CD4-positive, CD25-positive, alpha-beta regulatory T cell (primary cell): ENCODE measurements around the gene SLC9A3. TPM values are rescaled to one million over a fixed set of nuclear protein-coding genes. Genes with fewer than 3 reads are reported as not detected.
A peak's percentile ranks its signal among the peaks of the same experiment; 100 is the strongest.

Experiments used
- ATAC-seq, 2 donors: fragments of 150-1000 bp; cut with Tn5 transposase; one replicate each; pipeline ENCODE4 v1.10.0; 2021; ENCODE audit warnings: low read depth in 2 of 2, moderate number of reproducible peaks in 2 of 2, moderate library complexity in 1 of 2
- DNase-seq, 3 donors: peaks; one replicate each; pipeline versions ENCODE4 v3.0.0 to v3.0.0-alpha.2; 2012 to 2022; ENCODE audit warnings: mixed read lengths in 1 of 3
- H3K27ac ChIP-seq: one replicate; pipeline ENCODE4 v1.7.0; 2013; ENCODE audit warnings: mild to moderate bottlenecking, low read length; ENCODE audit not compliant: insufficient read depth, poor library complexity, severe bottlenecking
- H3K27me3 ChIP-seq: one replicate; pipeline ENCODE4 v1.7.0; 2013; ENCODE audit warnings: low read length; ENCODE audit not compliant: control insufficient read depth, insufficient read depth
- H3K36me3 ChIP-seq: one replicate; pipeline ENCODE4 v1.7.0; 2013; ENCODE audit warnings: mild to moderate bottlenecking, low read length, moderate library complexity; ENCODE audit not compliant: control insufficient read depth, insufficient read depth
- H3K4me1 ChIP-seq: 2 replicates; pipeline ENCODE4 v1.7.0; 2013; ENCODE audit warnings: mild to moderate bottlenecking, low read length; ENCODE audit not compliant: insufficient read depth, control insufficient read depth, poor library complexity, severe bottlenecking
- H3K4me3 ChIP-seq: one replicate; pipeline ENCODE4 v1.7.0; 2013; ENCODE audit warnings: low read depth, mild to moderate bottlenecking, low read length, moderate library complexity
- H3K9me3 ChIP-seq, 2 experiments: 1 replicate in 1 of 2; 2 replicates in 1 of 2; pipeline ENCODE4 v1.7.0; 2013; ENCODE audit warnings: low read length in 2 of 2, mild to moderate bottlenecking in 1 of 2, moderate library complexity in 1 of 2; ENCODE audit not compliant: control insufficient read depth in 2 of 2
- H3K27ac Mint-ChIP-seq, 3 donors: one replicate each; pipeline ENCODE4 v1.8.0; 2020 to 2022; ENCODE audit warnings: mild to moderate bottlenecking in 3 of 3, mixed read lengths in 3 of 3, moderate library complexity in 2 of 3
- H3K27me3 Mint-ChIP-seq: one replicate; pipeline ENCODE4 v1.8.0; 2022; ENCODE audit warnings: mild to moderate bottlenecking, mixed read lengths
- H3K36me3 Mint-ChIP-seq: one replicate; pipeline ENCODE4 v1.8.0; 2020; ENCODE audit warnings: mixed read lengths
- H3K4me1 Mint-ChIP-seq, 4 donors: one replicate each; pipeline ENCODE4 v1.8.0; 2020 to 2022; ENCODE audit warnings: mixed read lengths in 4 of 4, mild to moderate bottlenecking in 1 of 4
- H3K4me3 Mint-ChIP-seq, 4 donors: one replicate each; pipeline ENCODE4 v1.8.0; 2020 to 2022; ENCODE audit warnings: mild to moderate bottlenecking in 4 of 4, mixed read lengths in 4 of 4, moderate library complexity in 3 of 4
- H3K9me3 Mint-ChIP-seq, 7 donors: one replicate each; pipeline ENCODE4 v1.8.0; 2020 to 2022; ENCODE audit warnings: mixed read lengths in 7 of 7, mild to moderate bottlenecking in 3 of 7, moderate library complexity in 2 of 7
- polyA plus RNA-seq, 4 donors: library from polyadenylated mRNA; unstranded; fragments of 300-500 nt; fragmentation: Illumina TruSeq; gene quantifications; one replicate each; pipeline ENCODE4 v1.2.3, GENCODE V29; 2021
- total RNA-seq: library from RNA; stranded (reverse); gene quantifications from one replicate; pipeline ENCODE4 v1.2.3, GENCODE V29; 2022

Gene SLC9A3
- total and polyA plus RNA-seq, 5 donors from 2014 or later = 2.0 to 3.1 (median 2.8) TPM

DNA sequence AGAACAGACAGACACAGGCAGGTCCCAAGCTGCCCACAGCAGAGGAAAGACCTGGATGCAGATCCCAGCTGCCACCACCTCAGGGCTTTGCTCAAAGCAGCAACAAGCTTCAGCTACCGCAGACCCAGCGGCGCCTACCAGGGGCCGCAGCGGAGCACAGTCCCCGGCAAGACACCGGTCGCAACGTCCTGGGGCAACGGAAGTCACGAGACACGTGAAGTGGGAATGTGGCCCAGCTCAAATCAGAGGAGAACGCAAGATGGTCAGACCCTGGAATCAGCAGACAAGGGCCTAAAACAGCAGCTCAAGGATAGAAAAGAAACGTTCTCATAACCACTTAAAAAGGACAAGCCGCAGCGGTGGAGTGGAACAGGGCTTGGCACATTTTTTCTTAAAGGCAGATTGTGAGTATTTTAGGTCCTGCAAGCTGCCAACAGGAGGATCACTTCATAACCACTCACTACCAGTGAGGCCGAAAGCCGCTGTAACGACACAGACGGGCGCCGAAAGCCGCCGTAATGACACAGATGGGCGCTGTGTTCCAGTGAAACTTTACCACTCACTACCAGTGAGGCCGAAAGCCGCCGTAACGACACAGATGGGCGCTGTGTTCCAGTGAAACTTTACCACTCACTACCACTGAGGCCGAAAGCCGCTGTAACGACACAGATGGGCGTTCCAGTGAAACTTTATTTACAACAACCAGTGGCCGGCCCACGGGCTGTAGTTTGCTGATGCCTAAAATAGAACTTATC, 21.7 kb downstream of the SLC9A3 start:
- H3K4me3 Mint-ChIP-seq = no peak overlapping the region
- ATAC-seq = no peak
- Histone ChIP-seq H3K4me1 (no peaks in the 10 kb centered on the region), H3K4me3 (no peak overlapping the region), H3K36me3 (no peaks in the 10 kb centered on the region), H3K27me3 (no peaks in the 10 kb centered on the region), H3K27ac (no peak overlapping the region), H3K9me3 (no peaks in the 10 kb centered on the region)
- no peak overlapping the region for H3K27ac Mint-ChIP-seq
- H3K36me3 Mint-ChIP-seq = no peaks in the 10 kb centered on the region
- DNase-seq = no peak
- H3K4me1 Mint-ChIP-seq = no peaks in the 10 kb centered on the region
- H3K27me3 Mint-ChIP-seq = peaks cover 7% of the 10 kb centered on the region
- no peaks in the 10 kb centered on the region for H3K9me3 Mint-ChIP-seq

- H3K9me3 ChIP-seq = no peaks in the 10 kb centered on the region
- H3K27me3 ChIP-seq = no peaks in the 10 kb centered on the region
- ATAC-seq (no peak), DNase-seq (no peak)
- H3K4me1 ChIP-seq = no peaks in the 10 kb centered on the region
- H3K4me1 Mint-ChIP-seq = no peaks in the 10 kb centered on the region
- H3K9me3 Mint-ChIP-seq = no peaks in the 10 kb centered on the region
- no peak overlapping the region for H3K27ac ChIP-seq
- no peaks in the 10 kb centered on the region for H3K36me3 ChIP-seq
- no peak overlapping the region for H3K27ac Mint-ChIP-seq
- no peaks in the 10 kb centered on the region for H3K36me3 Mint-ChIP-seq
- no peak overlapping the region for H3K4me3 ChIP-seq
- H3K27me3 Mint-ChIP-seq = peaks cover 7% of the 10 kb centered on the region
- no peak overlapping the region for H3K4me3 Mint-ChIP-seq
Measured at GRCh38 chr5:501831-502184, 22.4 kb downstream of the SLC9A3 start.

GRCh38 chr5:501105-501830, 23.0 kb downstream of the SLC9A3 start:
- H3K4me1 Mint-ChIP-seq = no peaks in the 10 kb centered on the region
- Histone ChIP-seq H3K4me1 (no peaks in the 10 kb centered on the region), H3K4me3 (no peak overlapping the region), H3K9me3 (no peaks in the 10 kb centered on the region), H3K27me3 (no peaks in the 10 kb centered on the region), H3K36me3 (no peaks in the 10 kb centered on the region), H3K27ac (no peak overlapping the region)
- peaks cover 0 to 1% (median 0%) of the 10 kb centered on the region in 7 donors for H3K9me3 Mint-ChIP-seq
- H3K36me3 Mint-ChIP-seq = no peaks in the 10 kb centered on the region
- H3K27ac Mint-ChIP-seq = no peak overlapping the region
- ATAC-seq (no peak), DNase-seq (no peak)
- H3K27me3 Mint-ChIP-seq = peaks cover 7% of the 10 kb centered on the region
- H3K4me3 Mint-ChIP-seq = no peak overlapping the region

DNA sequence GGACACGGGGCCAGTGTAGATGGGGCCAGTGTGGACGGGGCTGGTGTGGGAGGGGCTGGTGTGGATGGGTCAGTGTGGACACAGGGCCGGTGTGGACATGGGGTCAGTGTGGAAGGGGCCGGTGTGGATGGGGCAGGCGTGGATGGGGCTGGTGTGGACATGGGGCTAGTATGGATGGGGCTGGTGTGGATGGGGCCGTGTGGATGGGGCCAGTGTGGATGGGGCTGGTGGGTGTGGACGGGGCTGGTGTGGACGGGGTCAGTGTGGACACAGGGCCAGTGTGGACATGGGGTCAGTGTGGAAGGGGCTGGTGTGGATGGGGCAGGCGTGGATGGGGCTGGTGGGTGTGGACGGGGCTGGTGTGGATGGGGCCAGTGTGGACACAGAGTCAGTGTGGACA, 23.8 kb downstream of the SLC9A3 start:
- ATAC-seq = no peak
- H3K4me3 ChIP-seq = no peak overlapping the region
- H3K36me3 ChIP-seq = no peaks in the 10 kb centered on the region
- Mint-ChIP-seq H3K27me3 (peaks cover 7% of the 10 kb centered on the region), H3K36me3 (no peaks in the 10 kb centered on the region), H3K4me3 (no peak overlapping the region), H3K9me3 (peaks cover 0 to 1% (median 0%) of the 10 kb centered on the region in 7 donors), H3K27ac (no peak overlapping the region), H3K4me1 (no peaks in the 10 kb centered on the region)
- no peaks in the 10 kb centered on the region for H3K9me3 ChIP-seq
- no peak for DNase-seq
- no peaks in the 10 kb centered on the region for H3K27me3 ChIP-seq
- H3K27ac ChIP-seq = no peak overlapping the region
- H3K4me1 ChIP-seq = no peaks in the 10 kb centered on the region

- H3K36me3 Mint-ChIP-seq = no peaks in the 10 kb centered on the region
- ATAC-seq (no peak), DNase-seq (no peak)
- H3K4me3 Mint-ChIP-seq = no peak overlapping the region
- Histone ChIP-seq H3K9me3 (no peaks in the 10 kb centered on the region), H3K27ac (no peak overlapping the region), H3K36me3 (no peaks in the 10 kb centered on the region), H3K4me1 (no peaks in the 10 kb centered on the region), H3K4me3 (no peak overlapping the region), H3K27me3 (no peaks in the 10 kb centered on the region)
- peaks cover 0 to 1% (median 0%) of the 10 kb centered on the region in 7 donors for H3K9me3 Mint-ChIP-seq
- peaks cover 7% of the 10 kb centered on the region for H3K27me3 Mint-ChIP-seq
- H3K4me1 Mint-ChIP-seq = no peaks in the 10 kb centered on the region
- no peak overlapping the region for H3K27ac Mint-ChIP-seq
Measured at GRCh38 chr5:499233-500209, 24.7 kb downstream of the SLC9A3 start.

- Mint-ChIP-seq H3K9me3 (peaks cover 0 to 1% (median 0%) of the 10 kb centered on the region in 7 donors), H3K4me1 (no peaks in the 10 kb centered on the region), H3K27me3 (peaks cover 7% of the 10 kb centered on the region), H3K27ac (no peak overlapping the region), H3K36me3 (no peaks in the 10 kb centered on the region), H3K4me3 (no peak overlapping the region)
- Histone ChIP-seq H3K9me3 (no peaks in the 10 kb centered on the region), H3K27me3 (no peaks in the 10 kb centered on the region), H3K4me3 (no peak overlapping the region), H3K36me3 (no peaks in the 10 kb centered on the region), H3K27ac (no peak overlapping the region), H3K4me1 (no peaks in the 10 kb centered on the region)
- DNase-seq = no peak
- ATAC-seq = no peak
Measured at GRCh38 chr5:497871-498509, 26.3 kb downstream of the SLC9A3 start.

GRCh38 chr5:497090-497700, 27.1 kb downstream of the SLC9A3 start:
- no peaks in the 10 kb centered on the region for H3K9me3 ChIP-seq
- H3K27me3 ChIP-seq = no peaks in the 10 kb centered on the region
- Mint-ChIP-seq H3K27ac (no peak overlapping the region), H3K4me3 (peak overlapping the region in 1 of 4 donors; percentile 38), H3K4me1 (no peaks in the 10 kb centered on the region), H3K36me3 (no peaks in the 10 kb centered on the region), H3K9me3 (peaks cover 0 to 1% (median 0%) of the 10 kb centered on the region in 7 donors), H3K27me3 (peaks cover 7% of the 10 kb centered on the region)
- ATAC-seq (no peak), DNase-seq (no peak)
- H3K4me3 ChIP-seq = no peak overlapping the region
- no peaks in the 10 kb centered on the region for H3K36me3 ChIP-seq
- no peak overlapping the region for H3K27ac ChIP-seq
- H3K4me1 ChIP-seq = no peaks in the 10 kb centered on the region
